PC-3 (cell line): ENCODE data around the gene TEX54. TPM values are rescaled to one million over a fixed set of nuclear protein-coding genes. Genes with fewer than 3 reads are reported as not detected.
"Not testable (repeated sequence)": the region's sequence is repeated elsewhere in the genome, so short reads cannot be mapped to it uniquely, and the experiment has no call there.

Experiments
- ATAC-seq: fragments of 200-7000 bp; cut with Tn5 transposase; 2 replicates; pipeline ENCODE4 v1.9.1; 2020; ENCODE audit warnings: mild to moderate bottlenecking, moderate library complexity
- BruUV-seq: library from RNA; stranded (reverse); fragments of 400-500 nt; replicated peaks from 2 replicates; lab custom pipeline; 2021; lab: Mats Ljungman, UMichigan
- CTCF ChIA-PET: fragments of 300-600 bp; sonication (Branson Sonifier 250); formaldehyde crosslinking; loops from one replicate; lab custom pipeline; 2022; ENCODE audit warnings: antibody characterized with exemption; lab: Charles Lee
- POLR2A ChIA-PET: fragments of 300-600 bp; sonication (Branson Sonifier 250); formaldehyde crosslinking; loops from one replicate; lab custom pipeline; 2022; ENCODE audit warnings: antibody characterized with exemption; ENCODE audit not compliant: unreplicated experiment; lab: Charles Lee
- DNase-seq: peaks from one replicate; pipeline ENCODE4 v3.0.0-alpha.2; 2015
- H2AFZ ChIP-seq: fragments of 300-600 bp; sonication (generic); 2 replicates; pipeline ENCODE4 v1.6.0; 2016; ENCODE audit warnings: antibody characterized with exemption, low read length
- H3F3A ChIP-seq: fragments of 300-600 bp; sonication (generic); one replicate; pipeline ENCODE4 v1.6.0; 2017; ENCODE audit warnings: antibody characterized with exemption, low read length, control low read depth, mild to moderate bottlenecking; ENCODE audit not compliant: unreplicated experiment
- H3K27ac ChIP-seq: fragments of 300-600 bp; sonication (generic); 2 replicates; pipeline ENCODE4 v1.5.1; 2016; ENCODE audit warnings: mild to moderate bottlenecking, low read length
- H3K27me3 ChIP-seq: fragments of 300-600 bp; sonication (generic); 2 replicates; pipeline ENCODE4 v1.6.1; 2016; ENCODE audit warnings: low read length, mixed read lengths
- H3K36me3 ChIP-seq: fragments of 300-600 bp; sonication (generic); 2 replicates; pipeline ENCODE4 v1.6.1; 2016; ENCODE audit warnings: low read depth, mixed run types, low read length, mixed read lengths
- H3K4me1 ChIP-seq: fragments of 300-600 bp; sonication (generic); 2 replicates; pipeline ENCODE4 v1.5.1; 2016; ENCODE audit warnings: low read length; ENCODE audit not compliant: insufficient read depth
- H3K4me2 ChIP-seq: fragments of 300-600 bp; sonication (generic); 2 replicates; pipeline ENCODE4 v1.6.0; 2016; ENCODE audit warnings: low read length
- H3K4me3 ChIP-seq: fragments of 300-600 bp; sonication (generic); 2 replicates; pipeline ENCODE4 v1.5.1; 2016; ENCODE audit warnings: mild to moderate bottlenecking, low read length, mixed read lengths
- H3K79me2 ChIP-seq: fragments of 300-600 bp; sonication (generic); 2 replicates; pipeline ENCODE4 v1.6.1; 2017; ENCODE audit warnings: low read length, mixed read lengths
- H3K9ac ChIP-seq: fragments of 300-600 bp; sonication (generic); 2 replicates; pipeline ENCODE4 v1.6.0; 2016; ENCODE audit warnings: mild to moderate bottlenecking, low read length
- H3K9me2 ChIP-seq: fragments of 300-600 bp; sonication (generic); replicated peaks from 2 replicates; pipeline ENCODE4 v1.6.1; 2016; ENCODE audit warnings: mixed run types, low read length, mixed read lengths
- H3K9me3 ChIP-seq: fragments of 300-600 bp; sonication (generic); 2 replicates; pipeline ENCODE4 v1.6.1; 2016; ENCODE audit warnings: low read length, mixed read lengths
- H4K20me1 ChIP-seq: fragments of 300-600 bp; sonication (generic); 2 replicates; pipeline ENCODE4 v1.6.1; 2016; ENCODE audit warnings: low read length, mixed read lengths
- EZH2 ChIP-seq: fragments of 300-600 bp; sonication (generic); IDR thresholded peaks from one replicate; pipeline ENCODE4 v1.6.1; 2017; ENCODE audit warnings: antibody characterized with exemption, mild to moderate bottlenecking, low read length; ENCODE audit not compliant: unreplicated experiment
- EZH2phosphoT487 ChIP-seq: fragments of 300-600 bp; sonication (generic); IDR thresholded peaks from 2 replicates; pipeline ENCODE4 v1.6.1; 2018; ENCODE audit warnings: mild to moderate bottlenecking, antibody characterized with exemption, low read length, borderline replicate concordance
- intact Hi-C: fragments of 100-400 bp; cut with micrococcal nuclease; formaldehyde crosslinking; loops from 2 replicates; pipeline ENCODE4 v1.9.0; 2023
- total RNA-seq: library from RNA; depleted of rRNA; stranded (reverse); fragments of >200 nt; gene quantifications from 2 replicates; pipeline ENCODE4 v1.2.3, GENCODE V29; 2014
- TF ChIP-seq, protein P1 (sequence below): fragments of 300-600 bp; sonication (generic); conservative IDR thresholded peaks from 2 replicates; pipeline ENCODE4 v1.5.1; 2017; ENCODE audit warnings: antibody characterized with exemption, low read depth, mild to moderate bottlenecking, low read length

TEX54 gene
- total RNA-seq, 1 experiment from 2014 or later: not detected

GRCh38 chr11:62865635-62866034 lies 33.0 kb upstream of the TEX54 start:
- Histone ChIP-seq H3F3A (no peaks in the 10 kb centered on the region), H3K4me2 (no peak overlapping the region), H3K4me3 (no peak overlapping the region), H3K9me3 (no peaks in the 10 kb centered on the region), H3K79me2 (peaks cover 93% of the 10 kb centered on the region), H2AFZ (no peak overlapping the region), H4K20me1 (peaks cover 18% of the 10 kb centered on the region), H3K4me1 (no peaks in the 10 kb centered on the region), H3K27me3 (no peaks in the 10 kb centered on the region), H3K36me3 (peaks cover 10% of the 10 kb centered on the region), H3K9me2 (no peaks in the 10 kb centered on the region), H3K27ac (no peak overlapping the region), H3K9ac (no peak overlapping the region)
- BruUV-seq: no TSS peak
- ATAC-seq (no peak), DNase-seq (no peak)
- ChIA-PET POLR2A (interaction anchor here (0.6 kb wide), 1 partner anchor 11 kb away, joined by 12 read pairs; no protein-coding TSS in a partner anchor), CTCF (interaction anchor here (0.6 kb wide), 2 partner anchors 94 to 152 kb away, joined by 5 to 6 read pairs; partner anchors contain the start of gene TAF6L)
- intact Hi-C loops: no loop called here
- TF ChIP-seq EZH2: no peak
- TF ChIP-seq EZH2phosphoT487: no peak
- TF ChIP-seq, protein P1, sequence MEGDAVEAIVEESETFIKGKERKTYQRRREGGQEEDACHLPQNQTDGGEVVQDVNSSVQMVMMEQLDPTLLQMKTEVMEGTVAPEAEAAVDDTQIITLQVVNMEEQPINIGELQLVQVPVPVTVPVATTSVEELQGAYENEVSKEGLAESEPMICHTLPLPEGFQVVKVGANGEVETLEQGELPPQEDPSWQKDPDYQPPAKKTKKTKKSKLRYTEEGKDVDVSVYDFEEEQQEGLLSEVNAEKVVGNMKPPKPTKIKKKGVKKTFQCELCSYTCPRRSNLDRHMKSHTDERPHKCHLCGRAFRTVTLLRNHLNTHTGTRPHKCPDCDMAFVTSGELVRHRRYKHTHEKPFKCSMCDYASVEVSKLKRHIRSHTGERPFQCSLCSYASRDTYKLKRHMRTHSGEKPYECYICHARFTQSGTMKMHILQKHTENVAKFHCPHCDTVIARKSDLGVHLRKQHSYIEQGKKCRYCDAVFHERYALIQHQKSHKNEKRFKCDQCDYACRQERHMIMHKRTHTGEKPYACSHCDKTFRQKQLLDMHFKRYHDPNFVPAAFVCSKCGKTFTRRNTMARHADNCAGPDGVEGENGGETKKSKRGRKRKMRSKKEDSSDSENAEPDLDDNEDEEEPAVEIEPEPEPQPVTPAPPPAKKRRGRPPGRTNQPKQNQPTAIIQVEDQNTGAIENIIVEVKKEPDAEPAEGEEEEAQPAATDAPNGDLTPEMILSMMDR: no peak

GRCh38 chr11:62863687-62864335 lies 31.2 kb upstream of the TEX54 start:
- intact Hi-C loops: no loop called here
- Histone ChIP-seq H3K9me3 (no peaks in the 10 kb centered on the region), H3F3A (no peaks in the 10 kb centered on the region), H3K27ac (no peak overlapping the region), H3K4me2 (no peak overlapping the region), H3K4me1 (no peaks in the 10 kb centered on the region), H3K9ac (no peak overlapping the region), H3K9me2 (no peaks in the 10 kb centered on the region), H3K79me2 (peaks cover 92% of the 10 kb centered on the region), H3K27me3 (no peaks in the 10 kb centered on the region), H2AFZ (no peak overlapping the region), H4K20me1 (peaks cover 18% of the 10 kb centered on the region), H3K4me3 (no peak overlapping the region), H3K36me3 (peaks cover 10% of the 10 kb centered on the region)
- ATAC-seq (no peak), DNase-seq (no peak)
- TF ChIP-seq, protein P1: no peak
- no peak for TF ChIP-seq EZH2phosphoT487
- TF ChIP-seq EZH2: no peak
- ChIA-PET POLR2A (no interaction called here), CTCF (no interaction called here)
- no TSS peak for BruUV-seq

DNA sequence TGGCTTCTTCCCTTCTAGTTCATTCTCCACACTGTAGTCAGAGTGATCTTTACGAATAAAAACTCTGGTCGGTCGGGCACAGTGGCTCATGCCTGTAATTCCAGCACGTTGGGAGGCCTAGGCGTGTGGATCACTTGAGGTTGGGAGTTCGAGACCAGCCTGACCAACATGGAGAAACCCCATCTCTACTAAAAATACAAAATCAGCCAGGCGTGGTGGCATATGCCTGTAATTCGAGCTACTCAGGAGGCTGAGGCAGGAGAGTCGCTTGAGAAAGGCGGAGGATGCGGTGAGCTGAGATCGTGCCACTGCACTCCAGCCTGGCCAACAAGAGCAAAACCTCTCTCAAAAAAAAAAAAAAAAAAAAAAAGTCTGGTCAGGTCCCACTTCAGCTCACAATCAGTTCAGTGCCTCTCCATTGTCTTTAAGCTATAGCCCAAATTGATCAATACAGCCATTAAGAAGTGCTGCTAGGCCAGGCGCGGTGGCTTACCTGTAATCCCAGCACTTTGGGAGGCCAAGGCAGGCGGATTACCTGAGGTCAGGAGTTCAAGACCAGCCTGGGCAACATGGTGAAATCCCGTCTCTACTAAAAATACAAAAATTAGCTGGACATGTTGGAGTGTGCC lies 29.0 kb upstream of the TEX54 start:
- H3K4me3 ChIP-seq, H3K9me3 ChIP-seq, H3K4me2 ChIP-seq, H3K9me2 ChIP-seq, H3F3A ChIP-seq, POLR2A ChIA-PET, H3K27me3 ChIP-seq, H3K36me3 ChIP-seq, H3K27ac ChIP-seq, H2AFZ ChIP-seq, DNase-seq, BruUV-seq, H3K9ac ChIP-seq, ATAC-seq: not testable (repeated sequence)
- Histone ChIP-seq H3K4me1 (peaks cover 13% of the 10 kb centered on the region), H3K79me2 (peaks cover 92% of the 10 kb centered on the region), H4K20me1 (peaks cover 18% of the 10 kb centered on the region)
- intact Hi-C loops: loop anchor here (1.0 kb wide), 3 partner anchors 56 to 128 kb away; partner anchors contain the start of genes NXF1 and TMEM179B
- CTCF ChIA-PET: interaction anchor here (0.6 kb wide), 5 partner anchors 19 to 270 kb away, joined by 3 to 15 read pairs (median 5); partner anchors contain the start of genes SLC3A2 and TUT1
